Measurements from ENCODE around the gene SIRT7. TPM values are rescaled to one million over a fixed set of nuclear protein-coding genes. Genes with fewer than 3 reads are reported as not detected.

SIRT7 gene
- total RNA-seq, 1 donor: 12.7 TPM

DNA sequence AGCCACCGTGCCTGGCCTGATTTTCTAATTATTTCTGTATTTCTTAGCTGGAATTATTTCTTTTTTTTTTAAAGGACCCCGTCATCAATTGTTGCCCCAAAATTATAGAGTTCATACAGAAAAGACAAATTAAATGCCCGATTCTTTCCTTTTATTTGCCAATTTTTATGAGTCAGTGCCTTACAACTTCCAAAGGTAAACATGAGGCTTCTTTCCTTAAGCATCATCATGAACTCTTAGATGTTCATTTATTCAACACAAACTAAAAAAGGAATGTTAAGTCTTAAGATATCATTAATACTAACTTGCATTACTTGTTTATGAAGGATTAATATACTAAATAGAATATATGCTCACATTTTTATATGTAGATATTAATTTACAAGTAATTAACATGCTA is 39.7 kb downstream of the SIRT7 start:
- H3K4me3 ChIP-seq (ENCODE audit: low read depth, low read length): no peak overlapping the region
- TF ChIP-seq, protein P1, sequence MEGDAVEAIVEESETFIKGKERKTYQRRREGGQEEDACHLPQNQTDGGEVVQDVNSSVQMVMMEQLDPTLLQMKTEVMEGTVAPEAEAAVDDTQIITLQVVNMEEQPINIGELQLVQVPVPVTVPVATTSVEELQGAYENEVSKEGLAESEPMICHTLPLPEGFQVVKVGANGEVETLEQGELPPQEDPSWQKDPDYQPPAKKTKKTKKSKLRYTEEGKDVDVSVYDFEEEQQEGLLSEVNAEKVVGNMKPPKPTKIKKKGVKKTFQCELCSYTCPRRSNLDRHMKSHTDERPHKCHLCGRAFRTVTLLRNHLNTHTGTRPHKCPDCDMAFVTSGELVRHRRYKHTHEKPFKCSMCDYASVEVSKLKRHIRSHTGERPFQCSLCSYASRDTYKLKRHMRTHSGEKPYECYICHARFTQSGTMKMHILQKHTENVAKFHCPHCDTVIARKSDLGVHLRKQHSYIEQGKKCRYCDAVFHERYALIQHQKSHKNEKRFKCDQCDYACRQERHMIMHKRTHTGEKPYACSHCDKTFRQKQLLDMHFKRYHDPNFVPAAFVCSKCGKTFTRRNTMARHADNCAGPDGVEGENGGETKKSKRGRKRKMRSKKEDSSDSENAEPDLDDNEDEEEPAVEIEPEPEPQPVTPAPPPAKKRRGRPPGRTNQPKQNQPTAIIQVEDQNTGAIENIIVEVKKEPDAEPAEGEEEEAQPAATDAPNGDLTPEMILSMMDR (IDR thresholded peaks at IDR 0.05; ENCODE audit: insufficient read depth, low read length): no peak
- DNase-seq (ENCODE audit: low read depth): no peak

DNA sequence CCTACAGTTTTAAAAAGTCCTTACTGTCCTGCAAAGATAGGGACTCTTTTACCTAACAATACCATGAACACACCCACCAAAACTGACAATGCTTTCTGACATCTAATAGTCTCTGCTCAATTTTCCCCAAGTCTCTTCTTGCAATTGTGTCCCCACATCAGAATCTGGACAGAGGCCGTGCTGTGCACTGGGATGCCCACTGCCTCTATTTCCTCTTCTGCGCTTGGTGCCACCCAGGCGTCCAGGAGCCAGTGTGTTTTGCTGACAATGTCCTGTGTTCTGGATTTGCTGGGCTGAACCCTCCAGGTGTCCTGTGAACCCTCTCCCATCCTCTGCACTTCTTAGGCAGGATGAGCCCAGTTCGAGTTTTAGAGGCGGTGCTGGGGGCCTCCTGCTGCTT is 40.4 kb downstream of the SIRT7 start:
- no peak for DNase-seq (ENCODE audit: low read depth)
- no peak overlapping the region for H3K4me3 ChIP-seq (ENCODE audit: low read depth, low read length)
- TF ChIP-seq, protein P1 (IDR thresholded peaks at IDR 0.05; ENCODE audit: insufficient read depth, low read length): no peak

DNA sequence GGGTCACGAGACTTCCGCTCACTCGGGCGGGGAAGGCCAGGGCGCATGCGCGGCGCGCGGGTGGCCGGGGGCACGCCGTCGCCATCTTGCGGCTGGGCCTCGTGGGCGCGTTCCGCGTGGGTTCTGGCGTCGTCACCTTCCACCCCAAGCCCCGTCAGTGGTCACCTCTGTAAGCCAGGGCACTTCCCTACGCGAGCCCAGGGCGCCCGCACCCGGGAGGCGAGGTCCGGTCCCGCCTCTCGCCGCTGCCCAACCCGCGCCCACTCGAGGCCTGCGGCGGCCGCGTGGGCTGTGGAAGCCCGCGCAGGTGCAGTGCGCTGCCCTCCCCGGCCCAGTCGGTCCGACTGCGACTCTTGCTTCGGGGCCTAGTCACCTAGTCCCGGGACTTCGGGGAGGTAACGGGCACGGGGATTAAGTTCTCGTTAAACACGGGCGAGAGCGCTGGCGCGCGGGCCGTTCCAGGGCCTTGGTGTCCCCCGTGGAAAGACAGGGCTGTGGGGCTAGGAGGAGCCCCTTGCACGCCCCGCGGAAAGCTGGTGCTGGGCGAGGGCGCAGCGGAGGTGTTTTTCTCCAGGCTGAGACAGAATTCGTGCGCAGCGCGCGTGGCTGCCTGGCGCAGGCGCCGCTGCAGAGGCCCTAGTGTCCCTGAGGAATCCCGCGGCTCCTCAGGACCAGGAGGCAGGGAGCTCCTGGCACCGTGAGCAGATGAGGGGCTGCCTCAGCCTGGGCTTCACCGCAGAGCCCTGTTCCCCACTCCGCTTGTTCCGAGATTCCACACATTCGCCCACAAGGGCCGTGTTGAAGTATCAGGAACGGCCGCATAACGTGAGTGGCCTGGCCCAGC is 46.4 kb downstream of the SIRT7 start:
- DNase-seq (ENCODE audit: low read depth): peak; percentile 84
- TF ChIP-seq, protein P1 (IDR thresholded peaks at IDR 0.05; ENCODE audit: insufficient read depth, low read length): no peak
- H3K4me3 ChIP-seq (ENCODE audit: low read depth, low read length): peak overlapping the region; percentile 83

DNA sequence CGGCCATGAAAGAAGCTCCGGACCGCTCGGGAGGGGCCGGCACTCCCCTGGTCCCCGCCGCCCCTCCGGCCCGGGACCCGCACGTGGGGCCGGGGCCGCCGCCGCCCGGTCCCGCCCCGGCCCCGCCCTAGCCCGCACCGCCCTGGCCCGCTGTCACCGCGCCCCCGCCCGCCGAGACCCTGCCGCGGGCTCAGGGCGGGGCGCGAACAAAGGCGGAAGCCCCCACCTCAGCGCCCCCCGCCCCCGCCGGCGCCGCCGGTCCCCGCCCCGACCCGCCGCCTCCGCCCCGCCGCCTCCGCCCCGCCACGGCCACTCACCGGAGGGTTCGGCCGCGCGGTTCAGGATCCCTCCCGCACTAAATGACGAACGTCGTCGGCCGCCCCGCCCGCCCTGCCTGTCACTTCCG is 47.0 kb downstream of the SIRT7 start, which contains the start of gene ARHGDIA:
ARHGDIA (minus strand) TSS at position 357 of the 406 bp plus-strand sequence. CDS start 1,407 bp downstream, outside the sequence.
- H3K4me3 ChIP-seq (ENCODE audit: low read depth, low read length): peak within 1 kb of the TSS; percentile 83
- TF ChIP-seq, protein P1 (IDR thresholded peaks at IDR 0.05; ENCODE audit: insufficient read depth, low read length): no peak

DNA sequence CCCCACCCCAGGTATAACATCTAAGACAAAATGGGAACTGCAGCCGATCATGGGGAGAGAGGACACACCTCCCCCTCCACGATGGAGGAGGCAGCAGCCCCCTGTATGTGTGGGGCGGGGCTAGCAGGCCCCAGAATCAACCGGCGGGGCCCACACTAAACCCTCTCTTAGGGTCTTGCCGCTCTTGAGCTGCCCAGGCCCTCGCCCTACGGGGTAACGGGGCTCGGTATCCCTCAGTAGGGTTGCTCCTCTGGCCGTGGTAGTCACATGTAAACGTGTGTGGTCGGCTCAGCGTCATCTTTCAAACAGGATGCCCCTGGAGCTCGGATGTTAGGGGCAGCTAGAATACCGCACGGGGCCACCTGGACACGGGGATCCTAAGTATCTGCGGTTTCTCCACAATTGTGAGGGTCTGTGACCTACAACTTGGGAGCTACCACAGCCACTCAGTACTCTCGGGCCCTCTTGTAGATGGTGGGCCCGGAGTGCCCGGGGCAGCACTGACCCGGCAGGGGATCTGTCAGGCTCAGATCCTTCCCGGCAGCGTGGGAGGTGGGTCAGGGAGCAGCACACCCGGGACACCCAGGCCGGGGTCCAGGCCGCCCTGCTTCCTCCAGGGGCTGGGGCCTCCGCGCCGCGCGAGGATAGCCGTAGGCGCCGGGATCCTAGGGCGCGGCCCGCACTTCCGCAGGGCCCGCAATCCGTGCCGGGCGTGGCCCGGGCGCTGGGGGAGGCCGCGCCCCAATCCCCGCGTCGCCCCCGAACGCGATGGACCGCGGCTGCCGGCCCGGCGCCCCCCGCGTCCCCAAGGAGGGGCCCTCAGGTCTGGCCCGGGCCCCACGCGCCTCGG is 47.6 kb downstream of the SIRT7 start:
- DNase-seq (ENCODE audit: low read depth): peak; percentile 52
- H3K4me3 ChIP-seq (ENCODE audit: low read depth, low read length): peak overlapping the region; percentile 83

More for the DNA sequence above, 47.0 kb downstream of the SIRT7 start, which contains the start of gene ARHGDIA:
- no peak for DNase-seq (ENCODE audit: low read depth)

More for the DNA sequence above, 47.6 kb downstream of the SIRT7 start:
- TF ChIP-seq, protein P1 (IDR thresholded peaks at IDR 0.05; ENCODE audit: insufficient read depth, low read length): no peak
